ENCODE measurements around the gene SF3B5.
"Not testable (repeated sequence)": the region's sequence is repeated elsewhere in the genome, so short reads cannot be mapped to it uniquely, and the experiment has no call there.

Gene SF3B5

GRCh38 chr6:144053601-144054000, 41.8 kb downstream of the SF3B5 start:
- no peak overlapping the region for H3K4me3 ChIP-seq (ENCODE audit: low read depth, low read length)
- no peak for DNase-seq (ENCODE audit: low read depth, low spot score)
- TF ChIP-seq CTCF (IDR thresholded peaks at IDR 0.05; ENCODE audit: low read depth, low read length) = no peak
- in situ Hi-C loops (cut with HindIII; ENCODE audit: low sequenced_read_pairs) = no loop called here

DNA sequence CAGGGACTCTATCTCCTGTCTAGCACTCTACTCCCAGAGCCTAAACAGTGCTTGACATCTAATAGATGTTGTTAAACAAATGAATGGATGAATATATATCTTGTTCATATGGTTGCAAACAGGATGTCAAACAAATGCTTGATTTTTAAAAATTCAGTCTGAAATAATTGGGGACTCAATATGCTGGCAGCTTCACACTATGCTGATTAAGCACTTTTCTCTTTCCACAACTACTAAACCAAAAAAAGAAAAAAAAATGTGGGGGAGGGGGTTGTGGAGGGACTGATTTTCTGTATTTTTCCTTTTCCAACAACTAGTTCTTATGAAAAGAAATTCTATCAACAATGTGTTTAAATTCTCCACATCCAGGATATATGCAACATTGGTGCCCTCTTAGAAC, 42.9 kb downstream of the SF3B5 start:
- TF ChIP-seq CTCF (IDR thresholded peaks at IDR 0.05; ENCODE audit: low read depth, low read length) = no peak
- in situ Hi-C loops (cut with HindIII; ENCODE audit: low sequenced_read_pairs) = no loop called here
- no peak overlapping the region for H3K4me3 ChIP-seq (ENCODE audit: low read depth, low read length)
- no peak for DNase-seq (ENCODE audit: low read depth, low spot score)

DNA sequence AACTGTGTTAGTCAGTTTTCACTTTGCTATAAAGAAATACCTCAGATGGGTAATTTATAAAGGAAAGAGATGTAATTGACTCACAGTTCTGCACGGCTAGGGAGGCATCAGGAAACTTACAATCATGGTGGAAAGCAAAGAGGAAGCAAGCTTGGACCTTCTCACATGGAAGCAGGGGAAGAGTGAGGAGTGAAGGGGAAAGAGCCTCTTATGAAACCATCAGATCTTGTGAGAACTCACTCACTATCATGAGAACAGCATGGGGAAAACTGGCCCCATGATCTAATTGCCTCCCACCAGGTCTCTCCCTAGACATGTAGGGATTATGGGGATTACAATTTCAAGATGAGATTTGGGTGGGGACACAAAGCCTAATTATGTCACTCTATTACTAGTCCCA, 46.0 kb downstream of the SF3B5 start:
- no peak overlapping the region for H3K4me3 ChIP-seq (ENCODE audit: low read depth, low read length)
- DNase-seq (ENCODE audit: low read depth, low spot score) = no peak
- TF ChIP-seq CTCF (IDR thresholded peaks at IDR 0.05; ENCODE audit: low read depth, low read length) = no peak
- in situ Hi-C loops (cut with HindIII; ENCODE audit: low sequenced_read_pairs) = no loop called here

GRCh38 chr6:144047688-144048087, 47.7 kb downstream of the SF3B5 start:
- no peak for TF ChIP-seq CTCF (IDR thresholded peaks at IDR 0.05; ENCODE audit: low read depth, low read length)
- DNase-seq (ENCODE audit: low read depth, low spot score) = no peak
- in situ Hi-C loops (cut with HindIII; ENCODE audit: low sequenced_read_pairs) = no loop called here
- H3K4me3 ChIP-seq (ENCODE audit: low read depth, low read length) = no peak overlapping the region

GRCh38 chr6:144046672-144047071, 48.7 kb downstream of the SF3B5 start:
- H3K4me3 ChIP-seq (ENCODE audit: low read depth, low read length); in situ Hi-C loops (cut with HindIII; ENCODE audit: low sequenced_read_pairs); DNase-seq (ENCODE audit: low read depth, low spot score): not testable (repeated sequence)

GRCh38 chr6:144044989-144045388, 50.4 kb downstream of the SF3B5 start:
- in situ Hi-C loops (cut with HindIII; ENCODE audit: low sequenced_read_pairs); DNase-seq (ENCODE audit: low read depth, low spot score); H3K4me3 ChIP-seq (ENCODE audit: low read depth, low read length): not testable (repeated sequence)

Data from astrocyte of the spinal cord (primary cell).